Lung (tissue), 12 donors: ENCODE measurements around the gene PCDHB2. TPM values are rescaled to one million over a fixed set of nuclear protein-coding genes. Genes with fewer than 3 reads are reported as not detected.
"Not testable (repeated sequence)": the region's sequence is repeated elsewhere in the genome, so short reads cannot be mapped to it uniquely, and the experiment has no call there.

ENCODE experiments used
- ATAC-seq: fragments of 200-7000 bp; cut with Tn5 transposase; one replicate; pipeline ENCODE4 v1.9.1; 2020; ENCODE audit warnings: moderate number of reproducible peaks; ENCODE audit not compliant: insufficient read depth, low FRiP score
- DNase-seq, 3 donors: peaks; one replicate each; pipeline ENCODE4 v3.0.0-alpha.2; 2013 to 2017
- H3K27ac ChIP-seq, 2 donors: one replicate each; pipeline ENCODE4 v1.5.1; 2013; ENCODE audit warnings: mild to moderate bottlenecking in 2 of 2, moderate library complexity in 2 of 2, control low read depth in 1 of 2, inconsistent platforms in 1 of 2, low read depth in 1 of 2, low read length in 1 of 2
- H3K27me3 ChIP-seq, 3 donors: one replicate each; pipeline ENCODE4 v1.5.1; 2013; ENCODE audit warnings: low read length in 2 of 3; ENCODE audit not compliant: control insufficient read depth in 3 of 3, insufficient read depth in 3 of 3
- H3K36me3 ChIP-seq, 4 donors: one replicate each; pipeline ENCODE4 v1.5.1; 2013; ENCODE audit warnings: low read length in 4 of 4, mild to moderate bottlenecking in 1 of 4, moderate library complexity in 1 of 4; ENCODE audit not compliant: control insufficient read depth in 4 of 4, insufficient read depth in 4 of 4
- H3K4me1 ChIP-seq, 5 donors: one replicate each; pipeline ENCODE4 v1.5.1; 2013; ENCODE audit warnings: low read length in 5 of 5, mild to moderate bottlenecking in 2 of 5, moderate library complexity in 1 of 5; ENCODE audit not compliant: control insufficient read depth in 5 of 5, insufficient read depth in 5 of 5
- H3K4me3 ChIP-seq: one replicate; pipeline ENCODE4 v1.5.1; 2013; ENCODE audit warnings: mild to moderate bottlenecking, control low read depth, moderate library complexity
- H3K9ac ChIP-seq, 2 donors: one replicate each; pipeline ENCODE4 v1.5.1; 2013; ENCODE audit warnings: low read length in 2 of 2, control low read depth in 1 of 2; ENCODE audit not compliant: insufficient read depth in 1 of 2
- H3K9me3 ChIP-seq, 4 donors: one replicate each; pipeline ENCODE4 v1.5.1; 2013; ENCODE audit warnings: low read length in 3 of 4, mild to moderate bottlenecking in 1 of 4, moderate library complexity in 1 of 4; ENCODE audit not compliant: control insufficient read depth in 4 of 4, insufficient read depth in 3 of 4
- CTCF ChIP-seq: IDR thresholded peaks from 2 replicates; pipeline ENCODE4 v1.5.1; 2012; ENCODE audit warnings: mild to moderate bottlenecking; ENCODE audit errors: control extremely low read depth, extremely low read depth
- WGBS, 2 donors: extraction: QIAGEN DNeasy Blood & Tissue Kit; methylation state at CpG; one replicate each; pipeline ENCODE4 v1.1.7; 2013; 5-methylcytosine and 5-hydroxymethylcytosine counted together
- polyA plus RNA-seq, 2 donors: library from polyadenylated mRNA; stranded (reverse); fragments of 200-250 nt; gene quantifications; one replicate each; pipeline ENCODE4 v1.2.1, GENCODE V29; 2013
- total RNA-seq, 2 donors: library from RNA; depleted of rRNA in 1 of 2; stranded (reverse); fragments of >200 nt in 1 of 2; gene quantifications; one replicate each; pipeline ENCODE4 v1.2.1, GENCODE V29; 2014 to 2021
- donor health status: control.
- donor health status: control.
- donor health status: Bipolar disorder and iron deficiency.
- donor health status: healthy.
- donor health status: DM: yes; HTN: yes; CAD: no.

The PCDHB2 gene
- total and polyA plus RNA-seq, 4 donors = 0.61 to 6.8 (median 2.8) TPM

GRCh38 chr5:141105350-141105749 is 10.9 kb downstream of the PCDHB2 start:
- 80 to 92% methylated on average over 2 of the region's 2 CpGs for WGBS, 2 donors

GRCh38 chr5:141119250-141119649 is 24.8 kb downstream of the PCDHB2 start:
- no peak overlapping the region for H3K9ac ChIP-seq
- WGBS, 2 donors = 40 to 41% methylated on average over 2 of the region's 2 CpGs
- H3K4me3 ChIP-seq = no peak overlapping the region
- no peaks in the 10 kb centered on the region for H3K27me3 ChIP-seq
- H3K36me3 ChIP-seq = no peaks in the 10 kb centered on the region
- H3K4me1 ChIP-seq = no peaks in the 10 kb centered on the region
- DNase-seq = no peak
- H3K9me3 ChIP-seq = peaks cover 0 to 20% (median 6%) of the 10 kb centered on the region in 4 donors
- H3K27ac ChIP-seq = no peak overlapping the region
- no peak for TF ChIP-seq CTCF
- ATAC-seq = no peak

More at GRCh38 chr5:141105350-141105749, 10.9 kb downstream of the PCDHB2 start:
- no peak for ATAC-seq
- no peak overlapping the region for H3K4me3 ChIP-seq
- peaks cover 0 to 22% (median 4%) of the 10 kb centered on the region in 4 donors for H3K9me3 ChIP-seq
- peaks cover 0 to under 1% (median 0%) of the 10 kb centered on the region in 5 donors for H3K4me1 ChIP-seq
- no peak for TF ChIP-seq CTCF
- H3K27me3 ChIP-seq = peaks cover 0 to 3% (median 0%) of the 10 kb centered on the region in 3 donors
- no peak for DNase-seq
- no peaks in the 10 kb centered on the region for H3K36me3 ChIP-seq
- no peak overlapping the region for H3K27ac ChIP-seq
- H3K9ac ChIP-seq = no peak overlapping the region

- Histone ChIP-seq H3K9me3 (peaks cover 0 to 20% (median 5%) of the 10 kb centered on the region in 4 donors), H3K27ac (no peak within 1 kb of the TSS), H3K4me3 (no peak within 1 kb of the TSS), H3K4me1 (no peaks in the 10 kb centered on the region), H3K36me3 (no peaks in the 10 kb centered on the region), H3K27me3 (no peaks in the 10 kb centered on the region), H3K9ac (no peak within 1 kb of the TSS)
- no peak for TF ChIP-seq CTCF
- 17 to 20% methylated on average over 16 of the region's 16 CpGs for WGBS, 2 donors
- no peak for ATAC-seq
- peak in 2 of 3 donors; percentile 53 to 55 for DNase-seq
These were observed 27.1 kb downstream of the PCDHB2 start, which contains the start of gene PCDHB4 for GRCh38 chr5:141121563-141121962. Gene PCDHB4 (plus strand): TSS chr5:141121818. CDS start chr5:141121999, 181 bp downstream.

- Histone ChIP-seq H3K27ac (no peak overlapping the region), H3K9me3 (peaks cover 0 to 18% (median 6%) of the 10 kb centered on the region in 4 donors), H3K4me3 (no peak overlapping the region), H3K36me3 (no peaks in the 10 kb centered on the region), H3K9ac (no peak overlapping the region), H3K4me1 (no peaks in the 10 kb centered on the region), H3K27me3 (no peaks in the 10 kb centered on the region)
- WGBS, 2 donors = 31 to 39% methylated on average over 12 of the region's 12 CpGs
- peak in 1 of 3 donors; percentile 14 for DNase-seq
- ATAC-seq = no peak
- no peak for TF ChIP-seq CTCF
These were observed 27.6 kb downstream of the PCDHB2 start for GRCh38 chr5:141121985-141122384.

GRCh38 chr5:141123396-141124135 is 29.2 kb downstream of the PCDHB2 start:
- 34 to 38% methylated on average over 38 to 67 of the region's 73 CpGs for whole genome bisulfite sequencing, 2 donors
- H3K4me3 ChIP-seq, DNase-seq, ATAC-seq, H3K27me3 ChIP-seq, H3K27ac ChIP-seq, H3K9ac ChIP-seq, H3K36me3 ChIP-seq, H3K4me1 ChIP-seq: not testable (repeated sequence)
- peaks cover 0 to 17% (median 6%) of the 10 kb centered on the region in 4 donors for H3K9me3 ChIP-seq
